Measurements from ENCODE around the gene ASXL1.
"Not testable (repeated sequence)": the region's sequence is repeated elsewhere in the genome, so short reads cannot be mapped to it uniquely, and the experiment has no call there.

The ASXL1 gene

DNA sequence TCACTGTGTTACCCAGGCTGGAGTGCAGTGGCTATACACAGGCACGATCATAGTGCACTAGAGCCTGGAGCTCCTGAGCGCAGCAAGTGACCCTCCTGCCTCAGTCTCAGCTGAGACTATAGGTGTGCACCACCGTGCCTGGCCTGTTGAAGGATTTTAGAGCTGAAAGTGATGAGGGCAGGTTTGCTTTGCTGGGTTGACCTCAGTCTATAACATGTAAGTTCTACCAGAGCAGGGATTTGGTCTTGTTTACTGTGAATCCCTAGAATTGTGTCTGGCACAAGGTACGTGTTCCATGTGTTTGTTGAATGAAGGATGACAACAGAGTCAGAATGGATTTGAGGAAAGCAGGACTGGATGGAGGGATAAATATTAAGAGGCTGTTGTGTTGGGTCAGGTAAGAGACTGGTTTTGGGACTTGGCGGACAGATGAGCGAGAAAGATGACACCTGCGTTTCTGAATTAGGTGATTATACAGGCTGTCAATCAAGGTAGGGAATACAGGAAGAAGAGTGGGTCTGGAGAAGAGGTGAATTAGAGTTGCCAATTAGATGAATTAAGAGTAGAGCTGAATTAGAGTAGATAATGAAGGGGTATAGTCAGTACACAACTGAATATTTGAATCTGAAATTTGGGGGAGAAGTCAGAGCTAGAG is 6.5 kb downstream of the ASXL1 start:
- TF ChIP-seq EZH2 (IDR thresholded peaks at IDR 0.05), result no peak
- no peak for TF ChIP-seq FOXP2 (optimal IDR thresholded peaks at IDR 0.05; ENCODE audit: control extremely low read depth, extremely low read length, insufficient read depth)
- no peak for TF ChIP-seq POLR2AphosphoS5 (IDR thresholded peaks at IDR 0.05; ENCODE audit: borderline replicate concordance, low read depth, low read length)
- Histone ChIP-seq H3K36me3 (ENCODE audit: insufficient read depth, low read length) (peaks cover 32% of the 10 kb centered on the region), H3K9ac (ENCODE audit: insufficient read length) (no peak overlapping the region), H3K27ac (no peak overlapping the region), H3K4me3 (no peak overlapping the region), H3K9me3 (ENCODE audit: low read depth, low read length) (no peaks in the 10 kb centered on the region)
- DNase-seq (ENCODE audit: low read depth, low spot score), result no peak

DNA sequence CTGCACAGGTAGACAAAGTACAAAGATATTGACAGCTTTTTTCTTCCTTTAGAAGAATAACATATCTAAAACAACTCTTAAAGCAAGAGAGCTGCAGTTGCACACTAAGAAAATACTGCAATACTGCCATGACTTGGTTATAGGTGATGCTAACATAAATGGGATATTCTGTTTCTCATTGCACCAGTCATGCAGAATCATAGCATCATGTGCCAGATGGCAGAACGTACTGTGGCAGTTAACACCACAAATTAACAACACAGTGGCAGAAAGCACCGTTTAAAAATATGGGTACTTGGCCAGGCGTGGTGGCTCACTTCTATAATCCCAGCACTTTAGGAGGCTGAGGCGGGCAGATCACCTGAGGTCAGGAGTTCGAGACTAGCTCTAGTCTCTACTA is 7.4 kb downstream of the ASXL1 start:
- Histone ChIP-seq H3K4me3 (no peak overlapping the region), H3K9ac (ENCODE audit: insufficient read length) (no peak overlapping the region), H3K27ac (no peak overlapping the region), H3K9me3 (ENCODE audit: low read depth, low read length) (no peaks in the 10 kb centered on the region), H3K36me3 (ENCODE audit: insufficient read depth, low read length) (peaks cover 34% of the 10 kb centered on the region)
- TF ChIP-seq FOXP2 (optimal IDR thresholded peaks at IDR 0.05; ENCODE audit: control extremely low read depth, extremely low read length, insufficient read depth), result no peak
- no peak for TF ChIP-seq POLR2AphosphoS5 (IDR thresholded peaks at IDR 0.05; ENCODE audit: borderline replicate concordance, low read depth, low read length)
- TF ChIP-seq EZH2 (IDR thresholded peaks at IDR 0.05), result no peak
- DNase-seq (ENCODE audit: low read depth, low spot score), result no peak

DNA sequence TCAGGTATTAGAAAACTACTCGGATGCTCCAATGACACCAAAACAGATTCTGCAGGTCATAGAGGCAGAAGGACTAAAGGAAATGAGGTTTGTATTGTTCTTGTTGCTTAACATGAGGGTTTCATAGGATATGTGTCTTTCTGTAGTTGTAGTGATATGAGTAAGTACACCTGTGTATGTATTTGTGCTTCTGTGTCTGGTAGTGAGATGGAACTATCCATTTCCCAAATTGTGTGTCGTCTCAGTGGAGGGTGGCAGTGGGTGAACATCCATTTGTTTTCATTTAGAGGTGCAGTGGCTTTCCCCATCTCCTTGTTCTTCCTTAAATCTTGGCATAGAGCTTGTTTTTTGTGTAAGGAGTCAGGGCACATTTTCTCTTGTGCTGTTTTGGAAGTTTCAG is 8.2 kb downstream of the ASXL1 start:
- Histone ChIP-seq H3K9ac (ENCODE audit: insufficient read length) (no peak overlapping the region), H3K27ac (no peak overlapping the region), H3K4me3 (no peak overlapping the region), H3K9me3 (ENCODE audit: low read depth, low read length) (no peaks in the 10 kb centered on the region), H3K36me3 (ENCODE audit: insufficient read depth, low read length) (peaks cover 35% of the 10 kb centered on the region)
- TF ChIP-seq POLR2AphosphoS5 (IDR thresholded peaks at IDR 0.05; ENCODE audit: borderline replicate concordance, low read depth, low read length) (no peak), EZH2 (IDR thresholded peaks at IDR 0.05) (no peak), FOXP2 (optimal IDR thresholded peaks at IDR 0.05; ENCODE audit: control extremely low read depth, extremely low read length, insufficient read depth) (no peak)
- no peak for DNase-seq (ENCODE audit: low read depth, low spot score)

DNA sequence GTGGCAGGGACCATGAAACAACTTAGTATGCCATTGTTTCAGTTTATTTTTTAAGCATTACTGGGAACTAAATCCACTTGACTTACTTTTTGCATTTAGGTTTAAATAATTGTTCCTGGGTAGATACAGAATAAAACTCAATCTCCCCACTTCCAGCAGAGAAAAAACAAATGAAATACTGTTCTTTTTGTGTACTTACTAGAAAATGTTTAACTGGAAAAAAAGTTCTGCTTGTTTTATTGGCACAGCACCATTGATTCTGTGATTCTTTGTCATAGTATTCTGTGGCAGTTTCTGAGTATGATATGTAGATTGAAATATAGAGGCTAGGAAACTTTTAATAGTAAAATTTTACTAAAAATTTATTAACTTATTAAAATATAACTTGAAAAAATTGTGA is 10.2 kb downstream of the ASXL1 start:
- H3K4me3 ChIP-seq, result no peak overlapping the region
- peak overlapping the region; percentile 42; the same call in 1 of the 2 replicates for H3K27ac ChIP-seq
- no peaks in the 10 kb centered on the region for H3K9me3 ChIP-seq (ENCODE audit: low read depth, low read length)
- no peak for DNase-seq (ENCODE audit: low read depth, low spot score)
- H3K9ac ChIP-seq (ENCODE audit: insufficient read length), result no peak overlapping the region
- TF ChIP-seq FOXP2 (optimal IDR thresholded peaks at IDR 0.05; ENCODE audit: control extremely low read depth, extremely low read length, insufficient read depth), result no peak
- no peak for TF ChIP-seq EZH2 (IDR thresholded peaks at IDR 0.05)
- TF ChIP-seq POLR2AphosphoS5 (IDR thresholded peaks at IDR 0.05; ENCODE audit: borderline replicate concordance, low read depth, low read length), result no peak
- peaks cover 47% of the 10 kb centered on the region for H3K36me3 ChIP-seq (ENCODE audit: insufficient read depth, low read length)

DNA sequence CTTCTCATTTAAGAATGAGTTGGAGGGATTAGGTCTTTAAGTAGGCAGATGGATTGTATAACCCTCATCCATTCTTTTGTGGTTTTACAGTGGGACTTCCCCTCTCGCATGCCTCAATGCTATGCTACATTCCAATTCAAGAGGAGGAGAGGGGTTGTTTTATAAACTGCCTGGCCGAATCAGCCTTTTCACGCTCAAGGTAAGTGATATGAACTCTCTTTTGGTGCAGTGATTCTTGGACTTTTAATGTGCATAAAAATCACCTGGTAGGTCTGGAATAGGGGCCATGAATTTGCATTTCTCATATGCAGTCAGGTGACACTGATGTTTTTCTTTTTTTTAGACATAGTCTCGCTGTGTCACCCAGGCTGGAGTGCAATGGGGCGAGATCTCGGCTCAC is 10.8 kb downstream of the ASXL1 start:
- TF ChIP-seq EZH2 (IDR thresholded peaks at IDR 0.05) (no peak), POLR2AphosphoS5 (IDR thresholded peaks at IDR 0.05; ENCODE audit: borderline replicate concordance, low read depth, low read length) (no peak), FOXP2 (optimal IDR thresholded peaks at IDR 0.05; ENCODE audit: control extremely low read depth, extremely low read length, insufficient read depth) (no peak)
- Histone ChIP-seq H3K27ac (no peak overlapping the region), H3K9me3 (ENCODE audit: low read depth, low read length) (no peaks in the 10 kb centered on the region), H3K4me3 (no peak overlapping the region), H3K9ac (ENCODE audit: insufficient read length) (peak overlapping the region; percentile 22), H3K36me3 (ENCODE audit: insufficient read depth, low read length) (peaks cover 52% of the 10 kb centered on the region)
- no peak for DNase-seq (ENCODE audit: low read depth, low spot score)

DNA sequence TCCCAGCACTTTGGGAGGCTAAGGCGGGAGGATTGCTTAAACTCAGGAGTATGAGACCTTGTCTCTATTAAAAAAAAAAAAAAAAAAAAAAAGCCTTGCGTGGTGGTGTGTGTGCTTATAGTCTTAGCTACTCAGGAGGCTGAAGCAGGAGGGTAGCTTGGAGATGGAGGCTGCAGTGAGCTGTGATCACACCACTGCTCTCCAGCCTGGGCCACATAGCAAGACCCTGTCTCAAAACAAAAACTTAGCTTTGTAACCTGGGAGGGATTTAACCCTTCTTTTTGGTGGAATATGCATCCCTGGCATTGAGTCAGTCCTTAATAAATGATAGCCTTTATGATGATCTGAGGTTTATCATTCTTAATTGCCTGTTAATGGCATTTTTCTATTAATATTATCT is 12.8 kb downstream of the ASXL1 start:
- DNase-seq (ENCODE audit: low read depth, low spot score), result no peak
- H3K9ac ChIP-seq (ENCODE audit: insufficient read length), result no peak overlapping the region
- peaks cover 63% of the 10 kb centered on the region for H3K36me3 ChIP-seq (ENCODE audit: insufficient read depth, low read length)
- H3K9me3 ChIP-seq (ENCODE audit: low read depth, low read length), result no peaks in the 10 kb centered on the region
- no peak overlapping the region for H3K27ac ChIP-seq
- H3K4me3 ChIP-seq, result no peak overlapping the region
- TF ChIP-seq EZH2 (IDR thresholded peaks at IDR 0.05) (no peak), POLR2AphosphoS5 (IDR thresholded peaks at IDR 0.05; ENCODE audit: borderline replicate concordance, low read depth, low read length) (no peak), FOXP2 (optimal IDR thresholded peaks at IDR 0.05; ENCODE audit: control extremely low read depth, extremely low read length, insufficient read depth) (no peak)

DNA sequence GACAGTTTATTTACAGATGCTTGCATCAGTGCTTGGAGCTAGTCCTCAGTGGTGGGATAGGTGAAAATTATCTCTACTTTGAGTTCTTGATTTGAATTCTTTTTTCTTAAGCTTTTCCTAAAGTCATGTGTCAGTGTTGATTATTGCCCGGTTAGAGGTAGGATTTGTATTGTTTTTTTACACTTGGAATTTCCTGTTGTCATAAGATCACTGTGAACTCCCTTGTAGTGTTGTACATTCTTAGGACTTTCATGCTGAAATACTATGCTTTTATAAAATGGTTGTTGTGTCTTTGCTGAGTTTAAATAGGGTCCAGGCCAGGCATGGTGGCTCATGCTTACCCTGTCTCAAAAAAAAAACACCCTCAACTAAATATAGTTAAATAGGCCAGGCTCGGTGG is 20.3 kb downstream of the ASXL1 start:
- H3K9me3 ChIP-seq (ENCODE audit: low read depth, low read length), result no peaks in the 10 kb centered on the region
- H3K9ac ChIP-seq (ENCODE audit: insufficient read length), result no peak overlapping the region
- no peak for DNase-seq (ENCODE audit: low read depth, low spot score)
- H3K27ac ChIP-seq, result no peak overlapping the region
- peaks cover 33% of the 10 kb centered on the region for H3K36me3 ChIP-seq (ENCODE audit: insufficient read depth, low read length)
- no peak overlapping the region for H3K4me3 ChIP-seq
- TF ChIP-seq EZH2 (IDR thresholded peaks at IDR 0.05) (no peak), POLR2AphosphoS5 (IDR thresholded peaks at IDR 0.05; ENCODE audit: borderline replicate concordance, low read depth, low read length) (no peak), FOXP2 (optimal IDR thresholded peaks at IDR 0.05; ENCODE audit: control extremely low read depth, extremely low read length, insufficient read depth) (no peak)

DNA sequence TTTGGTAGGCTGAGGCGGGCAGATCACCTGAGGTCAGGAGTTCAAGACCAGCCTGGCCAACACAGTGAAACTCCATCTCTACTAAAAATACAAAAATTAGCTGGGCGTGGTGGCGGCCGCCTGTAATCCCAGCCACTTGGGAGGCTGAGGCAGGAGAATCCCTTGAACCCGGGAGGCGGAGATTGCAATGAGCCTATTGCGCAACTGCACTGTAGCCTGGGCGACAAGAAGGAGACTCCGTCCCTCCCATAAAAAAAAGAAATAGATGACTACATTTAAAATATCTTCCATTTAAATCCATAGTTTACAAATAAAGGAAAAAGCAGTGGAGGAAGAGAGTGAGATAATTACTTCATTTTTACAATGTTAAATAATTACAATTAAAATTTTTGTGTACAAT is 21.9 kb downstream of the ASXL1 start:
- H3K9me3 ChIP-seq (ENCODE audit: low read depth, low read length); DNase-seq (ENCODE audit: low read depth, low spot score); H3K9ac ChIP-seq (ENCODE audit: insufficient read length); H3K4me3 ChIP-seq: not testable (repeated sequence)
- Histone ChIP-seq H3K36me3 (ENCODE audit: insufficient read depth, low read length) (peaks cover 28% of the 10 kb centered on the region), H3K27ac (0 out of 2 replicates have a peak overlapping the region, but pooled peaks have one; percentile 25)

DNA sequence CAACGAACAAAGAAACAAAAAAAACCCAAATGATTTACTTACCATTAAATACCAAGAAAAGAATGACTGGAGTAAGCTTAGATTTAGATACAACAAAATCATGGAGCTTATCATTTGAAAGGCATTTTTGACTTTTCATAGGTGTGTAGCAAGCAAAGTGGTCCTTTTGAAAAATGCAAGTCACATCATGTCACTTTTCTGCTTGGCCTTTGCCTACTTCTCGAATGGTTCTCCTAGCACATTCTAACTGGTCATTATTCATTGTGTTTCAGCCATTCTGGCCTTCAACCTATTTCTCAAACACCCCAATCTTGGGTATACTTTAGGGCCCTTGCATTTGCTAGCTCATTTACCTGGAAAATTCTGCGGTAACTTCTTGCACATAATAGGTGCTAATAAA is 22.6 kb downstream of the ASXL1 start:
- no peak for TF ChIP-seq POLR2AphosphoS5 (IDR thresholded peaks at IDR 0.05; ENCODE audit: borderline replicate concordance, low read depth, low read length)
- TF ChIP-seq FOXP2 (optimal IDR thresholded peaks at IDR 0.05; ENCODE audit: control extremely low read depth, extremely low read length, insufficient read depth), result no peak
- TF ChIP-seq EZH2 (IDR thresholded peaks at IDR 0.05), result no peak

More for the DNA sequence above, 22.6 kb downstream of the ASXL1 start:
- DNase-seq (ENCODE audit: low read depth, low spot score), result no peak
- Histone ChIP-seq H3K27ac (peak overlapping the region; percentile 25; the same call in 1 of the 2 replicates), H3K9me3 (ENCODE audit: low read depth, low read length) (no peaks in the 10 kb centered on the region), H3K36me3 (ENCODE audit: insufficient read depth, low read length) (peaks cover 28% of the 10 kb centered on the region), H3K9ac (ENCODE audit: insufficient read length) (no peak overlapping the region), H3K4me3 (no peak overlapping the region)
